CD4-positive, alpha-beta T cell treated with Interleukin-17A for 4 hours (primary cell): ENCODE results near the gene RPA3.

Experiments used
- DNase-seq: peaks from one replicate; pipeline ENCODE4 v3.0.0-alpha.2; 2020; ENCODE audit warnings: mixed read lengths

Gene RPA3

GRCh38 chr7:7718492-7718891 lies at the start of gene RPA3:
RPA3 (minus strand) TSS chr7:7718607; CDS start chr7:7640418, 78,189 bp downstream.
- no peak for DNase-seq

DNA sequence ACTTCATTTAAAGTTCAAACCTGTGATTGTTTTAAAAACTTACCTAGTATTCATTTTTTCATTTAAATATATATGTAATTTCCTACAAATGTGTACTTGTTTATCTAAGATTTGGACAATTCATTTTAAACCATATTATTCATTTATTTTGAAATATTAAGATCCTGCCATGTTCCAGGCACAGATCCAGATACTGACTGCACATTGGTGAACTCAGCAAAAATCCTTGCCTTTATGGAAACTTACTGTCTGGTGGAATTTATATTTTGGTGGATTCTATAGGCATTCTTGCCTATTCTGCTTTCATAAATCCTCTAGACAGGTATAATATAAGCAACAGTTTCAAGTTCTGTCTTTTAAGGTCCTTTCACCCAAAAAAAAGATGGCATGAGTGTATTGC lies 48.3 kb upstream of the RPA3 start:
- DNase-seq, result no peak

DNA sequence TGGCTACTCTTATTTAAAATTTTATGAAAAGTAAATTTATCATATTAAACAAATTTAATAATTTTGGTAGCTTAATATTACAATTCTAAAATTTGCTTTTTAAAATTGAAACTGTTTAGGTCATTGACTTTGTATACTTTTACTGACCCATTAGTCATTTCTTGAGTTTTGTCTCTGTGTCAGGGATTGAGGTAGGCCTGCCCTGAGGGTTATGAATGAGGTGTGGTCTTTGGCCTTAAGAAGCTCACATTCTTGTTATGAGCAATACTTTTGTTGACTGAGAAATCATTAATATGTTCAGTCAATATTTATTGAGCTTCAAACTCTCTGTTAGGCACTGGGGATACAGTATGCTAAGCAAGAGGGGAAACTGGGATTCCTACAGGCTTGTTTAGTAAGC lies 47.0 kb upstream of the RPA3 start:
- DNase-seq, result no peak

- peak; percentile 10 for DNase-seq
Measured at GRCh38 chr7:7764520-7765396, 46.4 kb upstream of the RPA3 start.

GRCh38 chr7:7761974-7762779 lies 43.8 kb upstream of the RPA3 start:
- peak; percentile 29 for DNase-seq

DNA sequence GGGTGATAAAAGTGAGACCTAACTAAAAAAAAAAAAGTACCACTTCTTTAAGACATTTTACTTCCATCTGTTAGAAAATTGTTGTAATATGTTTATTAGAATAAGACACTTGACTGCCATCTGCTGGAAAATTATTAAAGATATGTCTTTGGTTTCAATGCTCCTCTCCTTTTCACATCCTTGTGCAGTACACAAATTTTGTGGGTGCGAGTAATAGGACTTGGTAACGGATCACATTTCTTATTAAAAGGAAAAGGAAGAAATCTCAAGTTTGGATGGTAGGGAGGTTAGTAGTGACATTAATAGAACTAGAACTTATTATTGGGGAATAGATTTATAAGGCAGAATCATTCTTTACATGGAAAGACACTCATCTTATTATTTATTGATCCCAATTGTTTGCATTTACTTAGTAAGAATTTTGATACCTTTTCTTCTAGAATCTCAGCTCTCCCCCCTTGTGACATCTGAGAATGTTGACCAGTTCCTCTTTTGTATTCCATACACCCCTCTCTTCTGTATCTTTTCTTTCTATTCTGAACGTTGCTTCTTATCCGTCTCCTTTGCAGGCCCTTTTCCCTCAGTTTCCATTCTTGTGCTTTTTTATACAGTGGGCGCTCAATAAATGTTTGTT lies 43.0 kb upstream of the RPA3 start:
- DNase-seq, result no peak

GRCh38 chr7:7757576-7757975 lies 39.2 kb upstream of the RPA3 start:
- no peak for DNase-seq

GRCh38 chr7:7756577-7756976 lies 38.2 kb upstream of the RPA3 start:
- no peak for DNase-seq

DNA sequence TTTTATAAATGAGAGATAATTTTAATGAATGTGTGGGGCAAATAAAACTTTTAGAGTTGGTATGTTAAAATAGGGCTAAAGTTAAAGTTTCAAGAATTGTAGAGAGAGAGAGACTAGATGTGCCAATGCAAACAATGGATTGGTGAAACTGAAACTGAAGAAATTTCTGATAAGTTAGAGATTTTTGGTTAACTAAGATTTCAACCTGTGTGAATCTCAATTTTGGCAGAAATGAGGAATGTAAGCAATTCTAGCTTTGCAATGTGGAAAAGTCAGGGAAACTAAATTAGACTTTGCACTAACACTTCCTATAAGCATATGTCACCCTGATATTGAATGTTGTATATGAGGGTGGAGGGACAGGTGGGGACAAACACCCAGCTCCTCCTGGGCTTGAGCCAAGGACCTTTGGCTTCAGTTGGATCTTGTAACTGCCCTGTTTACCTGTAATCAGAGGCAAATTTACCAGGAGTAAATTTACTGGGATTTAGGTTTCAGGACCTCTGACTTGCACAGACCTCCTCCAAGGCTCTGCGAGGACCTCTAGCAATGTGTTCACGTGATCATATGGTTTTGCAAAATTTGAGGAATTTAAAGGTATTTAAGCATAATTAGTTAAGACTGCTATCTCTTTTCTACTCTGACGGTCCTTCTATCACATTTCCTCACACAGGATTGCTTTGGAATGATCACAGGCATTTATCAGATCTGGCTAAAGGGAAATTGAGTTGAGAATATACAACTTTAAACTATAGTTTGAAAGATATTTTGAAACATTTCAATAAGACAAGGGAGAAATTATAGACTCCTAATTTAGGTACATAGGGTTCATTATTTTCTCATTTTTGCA lies 33.1 kb upstream of the RPA3 start:
- no peak for DNase-seq

- no peak for DNase-seq
Measured at GRCh38 chr7:7750571-7751242, 32.3 kb upstream of the RPA3 start.

DNA sequence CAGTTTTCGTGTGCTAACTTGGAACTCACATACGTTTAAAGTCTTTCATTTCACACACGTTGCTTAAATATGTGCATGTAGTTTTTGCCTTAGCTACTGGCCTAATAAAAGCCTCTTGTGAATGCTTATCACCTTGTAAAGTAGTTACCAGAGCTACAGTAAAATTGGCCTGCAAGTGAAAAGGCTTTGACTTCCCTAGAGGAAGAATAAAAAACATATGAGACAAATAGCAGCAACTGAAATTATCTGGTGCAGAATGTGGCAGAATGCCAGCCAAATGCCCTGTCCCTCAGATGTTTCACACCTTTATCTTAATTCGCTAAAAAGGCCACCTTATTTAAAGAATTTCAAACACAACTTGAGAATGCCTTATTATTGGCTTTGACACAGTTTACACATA lies 28.1 kb upstream of the RPA3 start:
- no peak for DNase-seq

DNA sequence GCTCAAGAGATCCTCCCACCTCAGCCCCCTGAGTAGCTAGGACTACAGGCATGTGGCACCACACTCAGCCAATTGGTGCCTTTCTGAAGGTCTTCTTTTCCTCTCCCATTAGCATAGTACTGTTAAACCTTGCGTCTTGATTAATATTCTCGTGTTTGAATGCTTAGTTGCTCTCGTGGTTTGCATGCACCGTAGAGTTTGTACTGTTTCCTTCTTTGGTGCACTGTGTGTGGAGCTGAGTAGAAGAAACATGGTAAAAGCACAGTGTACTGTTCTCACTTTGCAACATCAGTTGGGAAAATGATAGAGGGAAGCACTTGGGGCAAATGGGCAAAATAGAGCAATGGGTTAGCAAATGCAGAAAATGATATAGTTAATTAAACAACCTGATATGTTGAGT lies 27.6 kb upstream of the RPA3 start:
- DNase-seq, result no peak

GRCh38 chr7:7745258-7745657 lies 26.9 kb upstream of the RPA3 start:
- DNase-seq, result no peak

GRCh38 chr7:7742223-7742622 lies 23.8 kb upstream of the RPA3 start:
- DNase-seq, result no peak

DNA sequence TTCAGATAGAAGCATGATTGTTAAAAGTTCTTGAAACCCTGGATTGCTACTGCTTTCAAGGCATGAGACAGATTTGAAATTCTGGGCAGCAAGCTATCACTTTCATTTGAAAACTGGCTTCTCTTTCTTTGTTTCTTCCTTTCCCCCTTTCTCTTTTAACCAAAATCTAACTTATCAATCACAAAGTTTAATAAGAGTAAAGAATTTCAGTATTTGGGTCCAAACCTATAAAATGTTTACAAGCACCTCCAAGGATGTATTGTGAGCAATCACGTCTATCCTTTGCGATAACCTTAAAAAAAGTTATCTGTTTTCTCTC lies 21.6 kb upstream of the RPA3 start:
- DNase-seq, result no peak

GRCh38 chr7:7739204-7740036 lies 21.0 kb upstream of the RPA3 start:
- DNase-seq, result no peak

GRCh38 chr7:7738622-7739021 lies 20.2 kb upstream of the RPA3 start:
- DNase-seq, result no peak

DNA sequence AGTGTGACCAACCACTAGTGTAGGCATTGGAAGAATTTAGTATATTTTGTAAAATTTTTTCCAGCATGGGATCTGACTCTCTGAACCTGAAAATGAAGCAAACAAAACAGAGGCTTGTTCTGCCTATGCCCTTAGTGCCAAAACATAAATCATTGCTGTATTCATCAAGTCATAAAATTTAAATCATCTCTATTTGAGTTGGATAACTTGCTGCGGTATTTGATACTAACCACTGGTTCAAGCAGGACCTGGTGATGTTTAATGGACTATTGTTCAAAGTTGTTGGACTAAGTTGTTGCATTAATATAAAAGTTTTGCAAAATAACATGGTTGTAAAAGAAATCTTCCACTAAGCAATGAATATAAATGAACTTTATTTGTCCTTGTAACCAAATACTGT lies 19.8 kb upstream of the RPA3 start:
- DNase-seq, result no peak

- DNase-seq, result no peak
Measured at GRCh38 chr7:7737674-7738073, 19.3 kb upstream of the RPA3 start.

GRCh38 chr7:7736671-7737070 lies 18.3 kb upstream of the RPA3 start:
- no peak for DNase-seq

- no peak for DNase-seq
Measured at GRCh38 chr7:7732621-7733281, 14.3 kb upstream of the RPA3 start.
